PC-3 (cell line): ENCODE measurements around the gene BECN2. TPM values are rescaled to one million over a fixed set of nuclear protein-coding genes. Genes with fewer than 3 reads are reported as not detected.

Source experiments
- ATAC-seq: fragments of 200-7000 bp; cut with Tn5 transposase; 2 replicates; pipeline ENCODE4 v1.9.1; 2020; ENCODE audit warnings: mild to moderate bottlenecking, moderate library complexity
- BruUV-seq: library from RNA; stranded (reverse); fragments of 400-500 nt; replicated peaks from 2 replicates; lab custom pipeline; 2021; lab: Mats Ljungman, UMichigan
- CTCF ChIA-PET: fragments of 300-600 bp; sonication (Branson Sonifier 250); formaldehyde crosslinking; loops from one replicate; lab custom pipeline; 2022; ENCODE audit warnings: antibody characterized with exemption; lab: Charles Lee
- POLR2A ChIA-PET: fragments of 300-600 bp; sonication (Branson Sonifier 250); formaldehyde crosslinking; loops from one replicate; lab custom pipeline; 2022; ENCODE audit warnings: antibody characterized with exemption; ENCODE audit not compliant: unreplicated experiment; lab: Charles Lee
- DNase-seq: peaks from one replicate; pipeline ENCODE4 v3.0.0-alpha.2; 2015
- H2AFZ ChIP-seq: fragments of 300-600 bp; sonication (generic); 2 replicates; pipeline ENCODE4 v1.6.0; 2016; ENCODE audit warnings: antibody characterized with exemption, low read length
- H3F3A ChIP-seq: fragments of 300-600 bp; sonication (generic); one replicate; pipeline ENCODE4 v1.6.0; 2017; ENCODE audit warnings: antibody characterized with exemption, low read length, control low read depth, mild to moderate bottlenecking; ENCODE audit not compliant: unreplicated experiment
- H3K27ac ChIP-seq: fragments of 300-600 bp; sonication (generic); 2 replicates; pipeline ENCODE4 v1.5.1; 2016; ENCODE audit warnings: mild to moderate bottlenecking, low read length
- H3K27me3 ChIP-seq: fragments of 300-600 bp; sonication (generic); 2 replicates; pipeline ENCODE4 v1.6.1; 2016; ENCODE audit warnings: low read length, mixed read lengths
- H3K36me3 ChIP-seq: fragments of 300-600 bp; sonication (generic); 2 replicates; pipeline ENCODE4 v1.6.1; 2016; ENCODE audit warnings: low read depth, mixed run types, low read length, mixed read lengths
- H3K4me1 ChIP-seq: fragments of 300-600 bp; sonication (generic); 2 replicates; pipeline ENCODE4 v1.5.1; 2016; ENCODE audit warnings: low read length; ENCODE audit not compliant: insufficient read depth
- H3K4me2 ChIP-seq: fragments of 300-600 bp; sonication (generic); 2 replicates; pipeline ENCODE4 v1.6.0; 2016; ENCODE audit warnings: low read length
- H3K4me3 ChIP-seq: fragments of 300-600 bp; sonication (generic); 2 replicates; pipeline ENCODE4 v1.5.1; 2016; ENCODE audit warnings: mild to moderate bottlenecking, low read length, mixed read lengths
- H3K79me2 ChIP-seq: fragments of 300-600 bp; sonication (generic); 2 replicates; pipeline ENCODE4 v1.6.1; 2017; ENCODE audit warnings: low read length, mixed read lengths
- H3K9ac ChIP-seq: fragments of 300-600 bp; sonication (generic); 2 replicates; pipeline ENCODE4 v1.6.0; 2016; ENCODE audit warnings: mild to moderate bottlenecking, low read length
- H3K9me2 ChIP-seq: fragments of 300-600 bp; sonication (generic); replicated peaks from 2 replicates; pipeline ENCODE4 v1.6.1; 2016; ENCODE audit warnings: mixed run types, low read length, mixed read lengths
- H3K9me3 ChIP-seq: fragments of 300-600 bp; sonication (generic); 2 replicates; pipeline ENCODE4 v1.6.1; 2016; ENCODE audit warnings: low read length, mixed read lengths
- H4K20me1 ChIP-seq: fragments of 300-600 bp; sonication (generic); 2 replicates; pipeline ENCODE4 v1.6.1; 2016; ENCODE audit warnings: low read length, mixed read lengths
- EZH2 ChIP-seq: fragments of 300-600 bp; sonication (generic); IDR thresholded peaks from one replicate; pipeline ENCODE4 v1.6.1; 2017; ENCODE audit warnings: antibody characterized with exemption, mild to moderate bottlenecking, low read length; ENCODE audit not compliant: unreplicated experiment
- EZH2phosphoT487 ChIP-seq: fragments of 300-600 bp; sonication (generic); IDR thresholded peaks from 2 replicates; pipeline ENCODE4 v1.6.1; 2018; ENCODE audit warnings: mild to moderate bottlenecking, antibody characterized with exemption, low read length, borderline replicate concordance
- intact Hi-C: fragments of 100-400 bp; cut with micrococcal nuclease; formaldehyde crosslinking; loops from 2 replicates; pipeline ENCODE4 v1.9.0; 2023
- total RNA-seq: library from RNA; depleted of rRNA; stranded (reverse); fragments of >200 nt; gene quantifications from 2 replicates; pipeline ENCODE4 v1.2.3, GENCODE V29; 2014; rRNA removed
- TF ChIP-seq, protein P1 (sequence below): fragments of 300-600 bp; sonication (generic); conservative IDR thresholded peaks from 2 replicates; pipeline ENCODE4 v1.5.1; 2017; ENCODE audit warnings: antibody characterized with exemption, low read depth, mild to moderate bottlenecking, low read length

The BECN2 gene
- total RNA-seq, 1 experiment from 2014 or later, result not detected

GRCh38 chr1:242006976-242007375, 49.4 kb downstream of the BECN2 start:
- Histone ChIP-seq H3K27ac (no peak overlapping the region), H3K27me3 (no peaks in the 10 kb centered on the region), H3K4me1 (peaks cover 5% of the 10 kb centered on the region; the same call in 1 of the 2 replicates), H3K36me3 (no peaks in the 10 kb centered on the region), H3F3A (no peaks in the 10 kb centered on the region), H3K9me3 (no peaks in the 10 kb centered on the region), H3K4me3 (no peak overlapping the region), H4K20me1 (no peaks in the 10 kb centered on the region), H3K9ac (no peak overlapping the region), H2AFZ (no peak overlapping the region), H3K79me2 (no peaks in the 10 kb centered on the region), H3K4me2 (no peak overlapping the region), H3K9me2 (no peaks in the 10 kb centered on the region)
- DNase-seq (no peak), ATAC-seq (no peak)
- no TSS peak for BruUV-seq
- TF ChIP-seq EZH2 (no peak), EZH2phosphoT487 (no peak)
- TF ChIP-seq, protein P1, sequence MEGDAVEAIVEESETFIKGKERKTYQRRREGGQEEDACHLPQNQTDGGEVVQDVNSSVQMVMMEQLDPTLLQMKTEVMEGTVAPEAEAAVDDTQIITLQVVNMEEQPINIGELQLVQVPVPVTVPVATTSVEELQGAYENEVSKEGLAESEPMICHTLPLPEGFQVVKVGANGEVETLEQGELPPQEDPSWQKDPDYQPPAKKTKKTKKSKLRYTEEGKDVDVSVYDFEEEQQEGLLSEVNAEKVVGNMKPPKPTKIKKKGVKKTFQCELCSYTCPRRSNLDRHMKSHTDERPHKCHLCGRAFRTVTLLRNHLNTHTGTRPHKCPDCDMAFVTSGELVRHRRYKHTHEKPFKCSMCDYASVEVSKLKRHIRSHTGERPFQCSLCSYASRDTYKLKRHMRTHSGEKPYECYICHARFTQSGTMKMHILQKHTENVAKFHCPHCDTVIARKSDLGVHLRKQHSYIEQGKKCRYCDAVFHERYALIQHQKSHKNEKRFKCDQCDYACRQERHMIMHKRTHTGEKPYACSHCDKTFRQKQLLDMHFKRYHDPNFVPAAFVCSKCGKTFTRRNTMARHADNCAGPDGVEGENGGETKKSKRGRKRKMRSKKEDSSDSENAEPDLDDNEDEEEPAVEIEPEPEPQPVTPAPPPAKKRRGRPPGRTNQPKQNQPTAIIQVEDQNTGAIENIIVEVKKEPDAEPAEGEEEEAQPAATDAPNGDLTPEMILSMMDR, result no peak
- ChIA-PET CTCF (no interaction called here), POLR2A (no interaction called here)
- intact Hi-C loops, result no loop called here

Other genes starting within 250 kb of the BECN2 start
- gene EXO1, start 109.6 kb upstream of the BECN2 start, total RNA-seq, result 41.3 and 53.6 TPM in 2 replicates
- gene MAP1LC3C, start 41.3 kb downstream of the BECN2 start, total RNA-seq, result not detected in 2 replicates